Mucosa of gallbladder (tissue), 1 donor: ENCODE measurements around the gene CSNK1E. TPM values are rescaled to one million over a fixed set of nuclear protein-coding genes. Genes with fewer than 3 reads are reported as not detected.
A peak's percentile ranks its signal among the peaks of the same experiment; 100 is the strongest.
"Not testable (repeated sequence)": the region's sequence is repeated elsewhere in the genome, so short reads cannot be mapped to it uniquely, and the experiment has no call there.

Experiments used
- DNase-seq: peaks from one replicate; pipeline ENCODE4 v3.0.0-alpha.2; 2020; ENCODE audit warnings: low spot score
- total RNA-seq: library from RNA; stranded (reverse); gene quantifications from one replicate; pipeline ENCODE4 v1.2.1, GENCODE V29; 2021
- donor health status: DM: no; HTN: no; CAD: no.

The CSNK1E gene
- total RNA-seq, result 131 TPM

DNA sequence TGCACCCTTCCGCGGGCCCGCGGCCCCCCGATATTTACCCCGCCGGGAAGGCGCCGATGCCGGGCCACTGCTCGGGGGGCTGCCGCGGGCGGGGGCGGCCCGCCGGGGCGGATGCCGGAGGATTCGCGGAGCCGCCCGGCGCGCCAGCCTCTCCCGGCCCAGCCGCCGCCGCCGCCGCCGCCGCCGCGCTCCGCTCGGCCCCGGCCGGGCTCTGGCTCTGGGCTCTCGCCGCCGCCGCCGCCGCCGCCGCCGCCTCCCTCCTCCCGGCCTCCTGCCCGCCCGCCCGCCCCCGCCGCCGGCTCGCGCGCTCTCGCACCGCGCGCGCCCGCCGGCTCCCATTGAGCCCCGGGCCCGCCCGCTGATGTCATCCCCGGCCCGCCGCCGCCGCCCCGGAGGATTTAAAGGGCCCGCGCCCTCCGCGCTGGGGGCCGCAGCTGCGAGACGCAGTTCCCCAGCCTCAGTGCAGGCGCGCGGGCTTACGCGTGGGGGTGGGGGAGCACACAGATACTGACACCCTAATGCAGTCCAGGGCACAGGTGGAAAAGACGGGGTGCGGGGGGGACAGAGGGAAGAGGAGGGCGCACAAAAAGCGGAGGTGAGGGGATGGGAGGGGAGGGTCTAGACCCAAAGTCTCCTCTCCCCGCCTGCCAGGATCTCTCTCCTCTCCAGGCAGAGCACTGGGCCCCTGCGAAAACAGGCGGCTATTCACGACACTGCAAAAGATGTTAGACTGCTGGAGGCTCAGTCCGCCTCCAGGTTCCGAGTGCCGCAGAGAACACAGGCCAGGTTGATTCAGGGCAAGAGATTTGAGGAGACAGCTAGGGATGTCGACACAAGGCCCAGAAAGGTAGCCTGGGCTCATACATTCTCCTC is at the start of gene CSNK1E:
Gene CSNK1E, minus strand, starts transcription at position 312 of the 873 bp plus-strand sequence. CDS start 3,276 bp downstream, outside the sequence.
- DNase-seq, result peak; percentile 74

DNA sequence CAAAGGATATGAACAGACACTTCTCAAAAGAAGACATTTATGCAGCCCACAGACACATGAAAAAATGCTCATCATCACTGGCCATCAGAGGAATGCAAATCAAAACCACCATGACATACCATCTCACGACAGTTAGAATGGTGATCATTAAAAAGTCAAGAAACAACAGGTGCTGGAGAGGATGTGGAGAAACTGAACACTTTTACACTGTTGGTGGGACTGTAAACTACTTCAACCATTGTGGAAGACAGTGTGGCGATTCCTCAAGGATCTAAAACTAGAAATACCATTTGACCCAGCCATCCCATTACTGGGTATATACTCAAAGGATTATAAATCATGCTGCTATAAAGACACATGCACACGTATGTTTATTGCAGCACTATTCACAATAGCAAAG is 48.6 kb upstream of the CSNK1E start:
- DNase-seq, result not testable (repeated sequence)

DNA sequence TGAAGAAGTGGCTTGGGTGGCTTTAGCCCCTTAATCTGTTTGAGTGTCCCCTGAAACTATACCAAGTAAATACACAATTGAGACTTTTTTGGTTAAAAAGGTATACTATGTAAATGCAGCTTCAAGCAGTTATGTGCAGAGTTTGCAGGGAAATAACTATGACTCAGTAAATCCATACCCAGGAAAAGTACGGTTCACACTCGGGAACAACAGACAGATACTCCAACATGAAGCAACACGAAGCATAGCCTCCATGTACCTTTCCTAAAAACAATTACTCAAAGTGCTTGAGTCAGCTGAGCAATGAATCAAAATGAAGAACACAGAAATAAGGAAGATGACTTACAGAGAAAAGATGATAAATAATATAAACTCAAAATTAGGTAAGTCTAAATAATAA is 47.9 kb upstream of the CSNK1E start:
- DNase-seq, result not testable (repeated sequence)

DNA sequence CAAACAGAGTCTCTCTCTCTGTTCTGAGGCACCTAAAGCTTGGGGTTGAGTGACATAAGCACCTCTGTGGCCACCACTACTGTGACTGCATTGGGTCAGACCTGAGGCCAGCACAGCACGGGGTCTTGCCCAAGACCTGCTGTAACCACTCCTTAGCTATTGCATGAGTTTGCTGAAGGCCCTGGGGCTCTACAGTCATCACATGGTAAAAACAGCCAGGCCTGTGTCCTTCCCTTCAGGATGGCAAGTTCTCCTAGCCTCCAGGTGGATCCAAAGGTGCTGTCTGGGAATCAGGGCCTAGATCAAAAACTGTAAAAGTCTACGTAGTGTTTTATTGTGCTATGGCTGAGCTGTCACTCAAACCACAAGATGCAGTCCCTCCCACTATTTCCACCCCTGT is 43.3 kb upstream of the CSNK1E start:
- not testable (repeated sequence) for DNase-seq

DNA sequence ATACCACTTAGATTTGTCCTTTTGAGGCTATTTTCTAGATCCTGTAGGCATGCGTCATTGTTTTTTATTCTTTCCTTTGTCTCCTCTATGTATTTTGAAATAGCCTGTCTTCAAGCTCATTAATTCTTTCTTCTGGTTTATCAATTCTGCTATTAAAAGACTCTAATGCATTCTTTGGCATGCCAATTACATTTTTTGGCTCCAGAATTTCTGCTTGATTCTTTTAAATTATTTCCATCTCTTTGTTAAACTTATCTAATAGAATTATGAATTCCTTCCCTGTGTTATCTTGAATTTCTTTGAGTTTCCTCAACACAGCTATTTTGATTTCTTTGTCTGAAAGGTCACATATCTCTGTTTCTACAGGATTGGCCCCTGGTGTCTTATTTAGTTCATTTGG is 42.6 kb upstream of the CSNK1E start:
- DNase-seq, result not testable (repeated sequence)

DNA sequence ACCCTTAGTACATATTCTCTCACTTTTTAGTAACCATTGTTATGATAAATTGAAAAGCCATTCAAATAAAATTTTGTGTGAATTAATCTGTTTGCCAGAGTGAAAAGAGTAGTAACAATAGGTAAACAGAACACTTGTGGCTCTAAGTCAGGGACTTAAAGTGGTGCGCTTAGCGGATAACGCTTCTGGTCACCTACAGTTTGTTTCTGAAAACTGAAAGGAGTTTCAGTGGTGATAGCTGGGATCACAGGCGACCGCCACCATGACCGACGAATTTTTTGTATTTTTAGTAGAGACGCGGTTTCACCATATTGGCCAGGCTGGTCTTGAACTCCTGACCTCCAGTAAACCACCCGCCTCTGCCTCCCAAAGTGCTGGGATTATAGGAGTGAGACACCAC is 40.7 kb upstream of the CSNK1E start:
- not testable (repeated sequence) for DNase-seq

DNA sequence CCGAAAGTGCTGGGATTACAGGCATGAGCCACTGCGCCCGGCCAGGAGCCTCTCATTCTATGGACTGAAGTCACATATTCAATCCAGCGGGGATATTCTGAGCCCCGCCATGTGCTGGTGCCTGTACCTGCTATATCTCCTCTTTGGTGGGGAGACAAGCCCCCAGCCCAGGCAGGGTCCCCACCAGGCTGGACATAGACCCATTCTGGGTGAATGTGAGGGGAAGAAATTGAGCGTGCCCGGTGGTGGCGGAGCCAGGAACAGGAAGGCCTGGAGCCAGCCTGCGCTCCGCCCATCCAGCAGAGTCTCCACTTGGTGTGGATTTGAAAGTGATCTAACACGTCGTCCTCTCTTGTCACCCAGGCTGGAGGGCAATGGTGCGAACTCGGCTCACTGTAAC is 38.0 kb upstream of the CSNK1E start:
- no peak for DNase-seq

GRCh38 chr22:38353701-38354100 is 36.5 kb upstream of the CSNK1E start:
- no peak for DNase-seq

- DNase-seq, result peak; percentile 61
Observed at GRCh38 chr22:38353142-38353629, 36.0 kb upstream of the CSNK1E start.

- DNase-seq, result no peak
Observed at GRCh38 chr22:38352436-38352835, 35.2 kb upstream of the CSNK1E start.

DNA sequence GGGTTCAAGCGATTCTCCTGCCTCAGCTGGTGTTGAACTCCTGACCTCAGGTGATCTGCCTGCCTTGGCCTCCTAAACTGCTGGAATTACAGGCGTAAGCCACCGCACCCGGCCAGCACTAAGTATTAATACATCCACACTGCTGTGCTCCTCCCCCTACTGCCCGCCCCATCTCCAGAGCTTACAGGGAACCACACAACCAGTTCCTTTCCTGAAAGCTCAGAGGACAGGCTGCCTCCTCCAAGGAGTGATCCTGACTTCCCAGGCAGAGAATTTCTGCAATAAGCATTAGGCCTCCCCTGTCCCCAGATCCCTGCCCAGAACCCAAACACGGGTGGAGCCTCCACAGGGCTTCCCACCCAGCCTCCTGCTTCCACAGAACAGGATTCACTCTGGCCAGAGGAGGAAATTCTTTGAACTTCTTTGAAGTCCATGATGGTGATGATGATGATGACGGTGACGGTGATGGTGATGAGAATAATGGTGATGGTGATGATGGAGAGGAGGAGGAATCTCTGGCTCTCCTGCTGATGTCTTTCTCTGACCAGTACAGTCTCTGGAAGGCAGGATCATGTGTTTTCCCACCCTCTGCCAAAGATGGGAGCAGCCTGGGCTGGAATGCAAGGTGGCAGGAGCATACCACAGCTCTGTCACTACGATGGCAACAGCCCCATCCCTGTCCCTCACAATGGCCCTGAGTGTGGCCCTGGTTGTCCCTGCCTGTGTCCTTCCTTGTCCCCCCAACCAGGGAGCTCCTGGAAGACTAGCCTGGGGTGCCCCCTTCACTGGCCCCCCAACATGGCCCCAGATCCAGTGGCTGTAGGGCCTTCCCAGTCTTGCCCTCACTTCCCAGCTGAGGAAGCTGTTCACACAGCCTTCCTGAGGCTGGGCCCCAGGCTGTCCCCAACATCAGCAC is 33.5 kb upstream of the CSNK1E start:
- DNase-seq, result no peak

GRCh38 chr22:38348751-38349496 is 31.7 kb upstream of the CSNK1E start:
- DNase-seq, result no peak

DNA sequence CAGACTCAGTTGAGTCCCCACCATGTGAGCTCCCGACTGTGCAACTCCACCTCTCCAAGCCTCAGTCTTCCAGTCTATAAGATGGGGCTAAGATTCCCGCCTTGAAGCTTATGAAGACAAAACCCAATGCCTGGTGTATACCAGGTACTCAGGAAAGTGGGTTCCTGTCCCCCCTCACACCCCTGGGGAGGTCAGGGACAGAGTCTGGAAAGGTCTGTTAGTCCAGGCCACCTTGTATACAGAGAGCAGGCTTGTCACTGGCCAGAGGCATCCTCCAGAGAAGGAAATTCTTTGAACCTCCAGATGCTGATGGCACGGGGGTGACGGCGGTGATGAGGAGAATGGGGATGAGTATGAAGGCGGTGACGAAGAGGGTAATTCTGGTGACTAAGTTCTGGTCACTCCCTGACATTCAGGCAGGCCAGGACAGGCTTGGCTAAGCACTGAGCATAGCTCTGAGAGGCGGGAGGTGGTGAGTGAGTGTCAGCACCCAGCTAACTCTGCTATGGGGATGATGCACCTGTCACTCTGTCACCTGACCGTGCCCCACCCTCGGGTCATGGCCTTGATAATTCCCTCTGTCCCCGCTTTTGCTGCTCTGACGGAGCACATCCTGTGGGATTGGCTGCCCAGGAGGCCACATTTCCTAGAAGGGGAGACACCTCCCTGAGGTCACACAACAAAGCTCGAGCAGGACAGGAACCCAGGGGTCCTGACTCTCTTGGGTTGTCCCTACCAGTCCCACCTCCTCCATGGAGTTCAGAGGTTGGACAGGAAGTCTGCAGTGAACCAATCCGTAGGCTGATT is 30.9 kb upstream of the CSNK1E start:
- DNase-seq, result no peak

DNA sequence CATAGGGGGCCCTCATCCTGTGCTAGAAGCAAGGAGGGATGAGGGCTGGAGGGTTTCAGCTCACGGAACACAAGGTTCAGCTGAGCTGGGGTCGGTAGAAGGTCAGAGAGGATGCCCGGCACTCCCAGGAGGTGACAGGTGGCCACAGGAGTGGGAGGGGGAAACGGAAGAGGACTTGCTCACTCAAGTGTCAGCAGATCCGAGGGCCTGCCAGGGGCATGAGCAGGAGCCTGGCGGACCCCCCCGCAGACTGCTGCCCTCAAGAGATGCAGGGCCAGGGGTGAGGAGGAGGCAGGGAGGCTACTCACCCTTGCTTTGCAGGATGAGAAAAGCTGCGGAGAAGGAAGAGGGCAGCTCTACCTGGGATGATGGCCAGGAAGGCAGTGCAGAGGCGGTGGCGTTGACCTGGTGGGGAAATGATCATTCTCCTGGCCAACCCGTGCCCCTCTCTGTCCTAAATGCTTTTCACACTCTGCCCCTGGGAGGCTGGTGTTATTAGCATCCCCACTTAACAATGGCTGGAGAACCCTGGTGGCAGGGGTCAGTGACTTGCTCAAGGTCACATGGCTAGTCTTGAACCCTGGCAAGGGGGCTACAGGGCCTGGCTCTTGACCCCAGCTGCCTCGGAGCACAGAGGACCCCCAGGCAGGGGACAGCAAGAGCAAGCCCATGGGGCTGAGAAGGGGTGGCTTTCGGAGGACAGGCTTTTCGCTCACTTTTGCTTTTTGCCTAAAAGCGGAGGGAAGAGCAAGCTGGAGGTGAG is 30.1 kb upstream of the CSNK1E start:
- peak; percentile 8 for DNase-seq

GRCh38 chr22:38346506-38346905 is 29.3 kb upstream of the CSNK1E start:
- peak; percentile 8 for DNase-seq

GRCh38 chr22:38345782-38346181 is 28.5 kb upstream of the CSNK1E start:
- DNase-seq, result peak; percentile 7

- not testable (repeated sequence) for DNase-seq
Observed at GRCh38 chr22:38339893-38340292, 22.7 kb upstream of the CSNK1E start.

DNA sequence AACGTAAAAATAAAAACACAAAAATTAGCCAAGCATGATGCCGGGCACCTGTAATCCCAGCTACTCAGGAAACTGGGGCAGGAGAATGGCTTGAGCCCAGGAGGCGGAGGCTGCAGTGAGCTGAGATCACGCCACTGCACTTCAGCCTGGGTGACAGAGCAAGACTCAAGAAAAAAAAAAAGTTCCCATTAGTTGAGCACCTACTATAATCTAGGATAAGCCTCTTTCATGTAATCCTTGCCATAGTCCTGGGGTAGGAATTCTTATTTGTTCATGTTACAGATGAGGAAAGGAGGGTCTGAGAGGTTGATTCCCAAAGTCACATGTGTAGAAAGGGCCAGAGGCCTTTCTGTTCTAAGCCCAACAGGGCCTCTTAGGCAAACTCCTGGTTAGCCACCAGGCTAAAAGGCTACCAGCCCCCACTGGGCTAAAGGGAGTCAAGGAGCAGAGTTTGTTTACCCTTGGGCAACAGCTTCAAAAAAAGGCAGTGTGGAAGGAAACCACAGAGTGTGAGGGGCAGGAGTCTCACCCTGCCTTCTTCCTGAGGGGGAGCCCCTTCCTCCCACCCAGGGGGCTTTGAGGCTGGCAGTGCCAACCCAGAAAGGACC is 21.6 kb upstream of the CSNK1E start:
- no peak for DNase-seq

DNA sequence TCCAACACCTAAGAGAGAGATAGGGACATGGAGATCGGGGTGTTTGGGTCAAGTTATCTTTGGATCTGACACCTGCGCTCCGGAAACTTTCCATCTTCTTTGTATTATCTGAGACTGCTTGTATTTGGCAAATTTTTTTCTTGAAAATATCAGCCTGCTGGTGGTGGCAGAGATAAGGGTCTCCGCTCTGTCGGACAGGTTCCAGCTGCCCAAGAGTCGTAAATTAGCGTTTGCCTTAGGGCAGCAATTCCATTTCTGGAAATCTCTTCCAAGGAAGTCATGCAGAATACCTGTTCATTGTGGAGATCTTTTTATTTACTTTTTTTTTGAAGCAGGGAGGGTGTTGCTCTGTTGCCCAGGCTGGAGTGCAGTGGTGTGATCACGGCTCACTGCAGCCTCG is 19.5 kb upstream of the CSNK1E start:
- no peak for DNase-seq

DNA sequence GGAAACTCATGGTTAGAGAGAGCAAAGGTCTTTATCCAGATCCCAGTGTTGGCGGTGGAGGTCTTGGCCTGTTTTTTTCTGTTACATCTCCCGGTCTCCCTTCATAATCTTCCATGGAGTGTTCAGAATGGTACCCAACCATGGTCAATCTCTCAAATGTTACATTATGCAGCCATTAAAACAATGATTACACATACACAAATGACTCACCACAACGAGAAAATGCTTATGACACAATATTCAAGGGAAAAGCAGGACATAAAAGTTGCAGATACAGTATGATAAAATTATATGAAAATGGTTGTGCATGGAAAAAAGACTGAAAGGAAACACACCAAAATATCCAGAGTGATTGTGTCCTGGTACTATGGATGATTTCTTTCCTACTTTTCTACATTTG is 17.8 kb upstream of the CSNK1E start:
- no peak for DNase-seq
